ENCODE results near the gene RGS3.

Gene RGS3

DNA sequence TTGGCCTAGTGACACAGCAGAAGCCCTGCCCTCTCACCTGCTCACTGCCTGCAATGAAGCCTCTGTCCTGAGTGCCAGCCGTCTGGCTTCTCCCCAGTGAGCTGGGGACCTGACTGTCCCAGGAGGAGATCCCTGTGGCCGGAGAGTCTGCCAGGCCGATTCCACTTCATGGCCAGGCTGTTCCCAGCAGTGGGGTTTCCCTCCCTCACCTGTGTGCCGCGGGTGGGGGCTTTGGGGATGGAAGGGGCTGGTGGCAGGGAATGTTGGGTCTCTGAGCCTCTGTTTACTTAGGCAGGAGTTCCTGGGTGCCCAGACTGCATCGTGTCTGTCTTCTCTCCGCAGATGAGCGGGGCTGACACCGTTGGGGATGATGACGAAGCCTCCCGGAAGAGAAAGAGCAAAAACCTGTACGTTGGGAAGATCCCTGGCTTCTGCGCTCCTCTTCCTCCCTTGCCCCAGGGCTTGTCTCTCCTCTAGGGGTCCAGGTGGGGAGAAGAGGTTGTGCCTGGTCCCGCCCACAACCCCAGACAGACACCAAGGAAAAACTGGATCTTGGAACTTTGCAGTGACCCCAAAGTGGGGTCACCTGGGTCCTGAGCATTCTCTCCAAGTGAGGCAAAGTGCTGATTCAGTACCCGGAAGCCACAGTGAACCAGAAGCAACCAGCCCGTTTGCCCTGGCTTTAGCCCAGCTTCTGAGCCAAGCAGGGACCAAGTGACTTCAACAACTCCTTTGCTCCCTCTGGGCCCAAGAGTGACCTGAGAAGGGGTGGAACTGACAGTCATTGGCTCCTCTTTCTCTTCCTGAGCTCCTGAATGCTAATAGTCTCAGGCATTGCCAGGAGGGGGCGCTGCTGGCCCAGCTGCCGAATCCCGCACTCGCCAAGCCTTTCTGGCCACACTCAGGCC is 127.7 kb downstream of the RGS3 start:
- DNase-seq: peak; percentile 55 to 79

DNA sequence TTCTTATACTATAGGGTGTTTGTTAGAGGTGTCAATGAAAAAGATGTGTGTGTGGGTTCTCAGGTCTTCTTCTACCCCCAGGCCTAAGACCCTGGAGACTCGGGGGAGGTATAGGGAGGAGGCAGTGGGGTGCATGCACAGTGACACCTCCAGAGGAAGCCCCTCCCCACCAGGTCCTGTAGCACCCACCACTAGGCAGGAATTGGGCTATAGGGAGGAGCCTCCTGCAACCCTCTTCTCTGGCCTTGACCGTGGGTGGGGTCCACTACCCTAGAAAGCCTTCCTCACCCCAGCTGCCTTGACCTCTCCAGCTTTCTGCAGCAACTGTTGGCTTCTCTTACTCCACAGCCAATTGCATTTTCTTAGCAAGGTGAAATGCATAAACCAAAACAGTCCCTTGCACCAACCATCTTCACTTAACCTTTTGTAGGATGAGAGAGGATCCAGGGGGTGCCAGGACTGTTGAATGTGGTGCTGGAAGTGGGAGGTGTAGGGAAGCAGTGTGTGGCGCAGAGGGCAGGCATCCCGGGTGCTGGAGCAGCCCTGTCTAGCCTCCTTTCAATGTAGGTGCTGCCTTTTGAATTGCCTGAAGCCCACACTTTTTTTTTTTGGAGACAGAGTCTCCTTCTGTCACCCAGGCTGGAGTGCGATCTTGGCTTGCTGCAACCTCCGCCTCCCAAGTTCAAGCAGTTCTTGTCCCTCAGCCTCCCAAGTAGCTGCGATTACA is 128.5 kb downstream of the RGS3 start:
- no peak for DNase-seq

DNA sequence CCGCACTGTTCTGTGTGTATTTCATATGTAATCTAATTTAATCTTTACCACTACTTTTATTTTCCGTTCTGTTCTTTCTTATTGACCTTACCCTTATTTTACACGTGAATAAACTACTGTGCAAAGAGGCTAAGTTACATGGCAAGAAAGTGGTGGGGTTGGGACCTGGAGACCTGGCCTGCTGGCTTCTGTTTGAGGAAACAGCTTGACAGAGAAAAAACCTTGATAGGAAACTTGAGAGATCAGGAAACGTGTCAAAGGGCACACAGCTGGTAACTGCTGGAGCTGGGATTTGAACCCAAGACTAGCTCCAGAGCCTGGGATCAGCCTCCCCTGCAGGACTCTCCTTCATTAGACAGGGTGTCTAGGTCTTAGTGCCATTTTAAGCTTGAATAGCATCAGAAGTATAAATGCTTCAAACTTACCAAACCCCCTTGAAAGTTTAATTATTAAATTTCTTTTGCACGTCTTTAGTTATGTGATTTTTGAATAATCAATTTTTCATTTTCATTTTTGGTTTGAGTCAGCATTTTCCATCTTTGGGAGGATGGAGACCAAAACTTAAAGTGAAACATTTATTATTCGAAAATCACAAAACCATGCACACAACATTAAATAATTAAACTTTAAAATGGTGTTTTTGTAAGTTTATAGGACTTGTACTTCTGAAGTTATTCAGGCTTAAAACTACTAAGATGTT is 129.5 kb downstream of the RGS3 start:
- DNase-seq: no peak

DNA sequence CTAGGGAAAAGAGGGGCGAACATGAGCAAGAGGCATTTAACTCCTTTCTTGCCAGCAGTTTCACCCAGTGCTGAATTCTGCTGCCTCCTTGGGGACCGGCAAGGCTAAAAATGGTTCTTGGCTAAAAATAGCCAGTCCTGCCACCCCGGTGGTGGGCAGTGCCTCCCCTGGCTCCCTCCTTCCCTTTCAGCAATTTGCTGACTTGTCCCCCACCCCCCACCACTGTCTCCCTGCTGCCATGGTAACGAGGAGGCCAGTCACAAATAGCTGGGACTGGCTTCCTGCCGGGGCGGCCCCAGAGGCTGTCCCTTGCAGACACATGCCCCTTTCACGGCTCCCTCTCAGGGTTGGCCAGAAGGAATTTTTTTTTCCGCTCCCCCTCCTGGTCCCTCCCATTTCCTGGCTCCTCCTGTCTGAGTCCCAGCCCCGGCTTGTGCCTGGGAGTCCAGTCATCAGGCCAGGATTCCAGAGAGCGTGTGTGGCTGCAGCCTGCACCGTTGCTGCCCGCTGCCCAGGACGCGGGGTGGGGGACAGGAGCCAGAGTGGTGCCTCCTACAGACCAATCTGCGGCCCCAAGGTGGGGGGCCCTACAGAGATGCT is 130.3 kb downstream of the RGS3 start:
- DNase-seq: peak; percentile 88 to 89

DNA sequence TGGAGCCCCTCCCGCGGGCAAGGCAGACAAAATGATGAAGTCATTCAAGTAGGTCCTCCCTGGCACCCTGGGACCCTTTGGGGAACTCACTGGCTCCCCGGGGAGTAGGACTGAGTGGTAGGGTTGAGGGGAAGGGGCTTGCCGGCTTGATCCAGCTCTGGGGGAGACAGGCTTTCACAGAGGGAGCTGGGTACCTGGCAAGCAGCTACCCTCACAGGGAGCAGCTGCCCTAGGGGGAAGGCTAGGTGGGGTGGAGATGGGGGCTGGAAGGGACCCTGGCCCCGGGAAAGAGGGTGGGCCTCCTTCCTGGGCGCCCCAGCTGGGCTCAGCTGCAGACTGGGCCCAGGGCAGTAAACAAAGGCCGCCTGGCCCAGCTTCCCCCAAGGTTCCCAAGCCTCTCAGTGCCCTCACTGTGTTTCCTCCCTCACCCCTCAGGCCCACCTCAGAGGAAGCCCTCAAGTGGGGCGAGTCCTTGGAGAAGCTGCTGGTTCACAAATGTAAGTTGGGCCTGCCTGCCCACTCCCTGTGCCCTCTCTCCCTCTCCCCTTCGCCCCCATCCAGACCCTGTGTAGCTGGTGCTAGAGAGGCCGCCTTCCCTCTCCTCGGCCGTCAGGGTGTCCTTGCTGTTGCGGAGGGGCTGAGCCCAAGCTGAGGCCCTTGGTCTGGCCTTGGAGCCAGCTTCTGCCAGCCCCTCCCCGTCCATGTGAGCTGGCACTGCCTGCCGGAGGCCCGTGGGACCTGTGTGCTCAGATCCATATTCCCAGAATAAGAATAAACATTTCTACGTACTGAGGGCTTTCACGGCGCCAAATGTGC is 131.2 kb downstream of the RGS3 start:
- DNase-seq: no peak

DNA sequence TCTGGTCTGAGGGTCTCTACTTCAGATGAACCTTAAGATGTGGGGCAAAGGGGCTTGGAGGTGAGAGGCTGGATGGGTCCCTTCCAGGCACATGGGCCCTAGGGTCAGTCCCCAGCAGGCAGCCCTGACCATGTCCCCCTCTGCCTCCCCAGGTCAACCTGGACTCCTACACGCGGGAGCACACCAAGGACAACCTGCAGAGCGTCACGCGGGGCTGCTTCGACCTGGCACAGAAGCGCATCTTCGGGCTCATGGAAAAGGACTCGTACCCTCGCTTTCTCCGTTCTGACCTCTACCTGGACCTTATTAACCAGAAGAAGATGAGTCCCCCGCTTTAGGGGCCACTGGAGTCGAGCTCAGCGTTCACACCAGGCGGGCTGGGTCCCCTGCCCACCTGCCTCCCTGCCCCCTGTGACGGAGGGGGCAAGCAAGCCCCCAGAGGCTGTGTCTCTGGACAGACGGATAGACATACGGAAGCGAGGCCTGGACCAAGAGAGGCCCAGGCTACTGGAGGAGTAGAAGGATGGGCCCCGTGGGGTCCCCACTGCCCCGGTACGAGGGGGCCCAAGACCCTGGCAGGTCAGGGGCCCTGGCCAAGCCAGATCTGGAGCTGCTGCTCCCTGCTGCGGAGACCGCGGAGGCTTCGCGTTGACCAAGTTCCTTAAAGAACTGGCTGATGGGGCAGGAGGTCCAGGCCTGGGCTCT is 133.2 kb downstream of the RGS3 start:
- no peak for DNase-seq

DNA sequence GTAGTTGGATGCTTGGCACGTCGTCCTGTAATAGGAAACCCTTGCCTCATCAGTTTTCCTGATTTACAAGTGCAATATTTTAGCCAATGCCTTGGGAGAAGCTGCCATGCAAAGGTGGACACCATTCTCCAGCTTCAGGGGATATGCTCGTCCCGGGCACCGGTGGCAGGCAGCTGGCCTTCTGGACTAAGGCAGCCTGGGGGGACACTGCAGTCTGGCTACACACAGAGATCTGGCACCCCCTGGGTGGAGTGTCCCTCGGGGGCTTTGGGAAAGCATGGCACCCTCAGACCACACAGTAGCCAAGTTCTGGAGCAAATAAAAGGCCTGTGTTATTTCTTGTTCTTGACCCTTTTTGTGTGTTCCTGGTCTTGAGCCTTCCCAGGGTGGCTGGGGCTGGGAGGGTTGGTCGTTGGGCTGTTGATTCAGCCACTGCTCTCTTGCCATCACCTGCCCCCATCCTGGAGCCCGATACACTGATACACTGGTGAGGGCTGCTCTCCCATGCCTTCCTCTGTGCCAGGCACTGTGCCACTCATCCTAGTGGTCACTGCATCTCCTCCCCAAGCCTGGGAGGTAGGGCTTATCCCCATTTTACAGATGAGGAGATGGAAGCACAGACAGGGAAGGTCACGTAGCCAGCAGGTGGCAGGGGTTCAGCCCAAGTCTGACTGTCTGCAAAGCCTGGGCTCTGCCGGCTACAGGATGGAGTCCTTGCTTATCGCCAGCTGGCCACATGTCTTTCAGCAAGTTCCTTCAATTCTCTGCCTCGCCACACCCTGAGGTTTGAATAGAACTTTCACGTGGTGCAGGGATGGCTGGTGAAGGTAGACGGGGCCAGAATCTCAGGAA is 134.1 kb downstream of the RGS3 start:
- DNase-seq: no peak

DNA sequence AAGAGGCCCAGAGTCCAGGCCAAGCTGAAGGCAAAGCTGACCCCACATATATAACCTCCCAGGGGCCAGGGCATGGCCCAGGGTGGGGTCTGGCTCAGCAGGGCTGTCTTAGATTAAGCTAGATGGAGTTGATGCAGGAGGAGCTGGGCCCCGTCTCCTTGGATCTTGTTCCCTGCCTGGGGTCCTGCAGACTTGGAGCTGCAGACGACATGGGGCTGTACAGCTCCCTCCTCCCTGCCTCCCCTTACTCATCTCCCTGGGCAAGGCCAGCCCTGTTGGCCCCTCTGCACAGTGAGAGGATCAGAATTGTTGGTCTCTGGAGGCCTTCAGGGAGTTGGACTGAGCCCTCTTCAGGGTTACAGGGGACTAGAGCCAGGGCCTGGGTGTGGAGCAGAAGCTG is 134.9 kb downstream of the RGS3 start:
- no peak for DNase-seq

DNA sequence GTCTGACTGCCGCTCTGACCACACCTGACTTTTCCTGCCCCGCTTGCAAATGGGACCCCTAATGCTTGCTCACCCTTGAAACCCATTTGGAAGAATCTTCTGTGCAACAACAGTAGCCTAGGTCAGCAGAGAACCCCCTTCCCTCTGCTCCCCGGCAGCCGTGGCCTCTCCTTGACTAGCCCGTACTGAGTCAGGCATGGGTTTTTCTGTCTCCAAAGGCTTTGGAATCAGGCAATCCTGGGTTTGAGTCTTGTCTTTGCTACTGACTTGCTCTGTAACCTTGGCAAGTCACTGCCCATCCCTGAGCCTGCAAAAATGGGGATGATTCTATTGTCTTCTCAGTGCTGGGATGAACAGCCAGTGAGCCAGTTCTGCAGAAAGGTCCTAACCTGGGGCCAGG is 135.4 kb downstream of the RGS3 start:
- DNase-seq: no peak

DNA sequence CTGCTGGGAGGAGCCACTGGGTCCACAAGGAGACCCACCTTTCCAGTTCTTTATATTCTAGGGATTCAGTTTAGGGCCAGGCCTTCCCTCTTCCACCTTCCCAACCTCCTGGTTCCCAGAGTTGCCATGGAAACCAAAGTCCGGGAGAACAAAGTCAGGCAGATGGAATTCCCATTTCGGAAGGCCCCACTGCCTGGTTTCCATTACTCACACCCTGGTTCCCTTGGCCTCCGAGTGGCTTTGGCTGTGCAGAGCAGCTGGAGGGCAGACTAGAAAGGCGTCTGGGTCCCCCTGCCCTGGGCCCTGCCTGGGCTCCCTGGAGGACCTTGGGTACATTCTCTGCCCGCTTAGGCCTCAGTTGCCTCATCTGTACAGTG is 136.1 kb downstream of the RGS3 start:
- DNase-seq: peak in 1 of 2 experiments; percentile 41

DNA sequence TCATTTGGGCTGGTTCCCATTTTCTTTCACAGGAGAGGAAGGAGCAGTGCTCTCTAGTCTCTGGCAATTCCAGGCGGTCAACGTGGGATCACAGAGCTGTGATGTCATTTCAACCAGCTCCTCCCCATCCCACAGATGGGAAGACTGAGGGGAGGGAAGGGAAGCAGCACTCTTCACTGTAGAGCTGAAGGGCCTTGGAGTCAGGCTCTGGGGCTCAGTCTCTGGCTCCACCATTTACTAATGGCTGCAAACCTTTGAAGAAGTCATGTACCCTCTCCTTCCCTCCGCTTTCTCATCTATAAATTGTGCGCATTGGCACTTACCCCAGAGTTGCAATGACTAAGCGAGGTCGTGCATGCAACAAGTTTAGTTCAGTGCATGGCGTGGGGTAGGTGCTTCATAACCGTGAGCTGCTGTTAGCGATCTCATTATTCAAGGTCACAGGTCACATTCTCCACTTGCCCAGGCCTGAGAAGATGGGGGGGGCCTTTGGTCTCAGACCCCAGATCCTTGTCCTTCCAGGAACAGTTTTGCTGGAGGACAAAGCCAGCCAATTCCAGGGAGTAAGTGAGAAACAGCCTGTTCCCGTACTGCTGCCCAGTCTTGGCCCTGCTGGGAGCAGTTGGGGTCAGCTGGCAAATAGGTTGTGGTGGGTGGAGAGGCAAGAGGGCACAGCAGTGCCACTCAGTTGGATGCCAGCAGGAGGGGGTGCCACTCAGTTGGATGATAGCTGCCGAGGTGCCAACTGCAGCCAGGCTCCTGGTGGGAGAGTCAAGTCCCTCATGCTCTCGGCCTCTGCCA is 136.7 kb downstream of the RGS3 start:
- DNase-seq: no peak

DNA sequence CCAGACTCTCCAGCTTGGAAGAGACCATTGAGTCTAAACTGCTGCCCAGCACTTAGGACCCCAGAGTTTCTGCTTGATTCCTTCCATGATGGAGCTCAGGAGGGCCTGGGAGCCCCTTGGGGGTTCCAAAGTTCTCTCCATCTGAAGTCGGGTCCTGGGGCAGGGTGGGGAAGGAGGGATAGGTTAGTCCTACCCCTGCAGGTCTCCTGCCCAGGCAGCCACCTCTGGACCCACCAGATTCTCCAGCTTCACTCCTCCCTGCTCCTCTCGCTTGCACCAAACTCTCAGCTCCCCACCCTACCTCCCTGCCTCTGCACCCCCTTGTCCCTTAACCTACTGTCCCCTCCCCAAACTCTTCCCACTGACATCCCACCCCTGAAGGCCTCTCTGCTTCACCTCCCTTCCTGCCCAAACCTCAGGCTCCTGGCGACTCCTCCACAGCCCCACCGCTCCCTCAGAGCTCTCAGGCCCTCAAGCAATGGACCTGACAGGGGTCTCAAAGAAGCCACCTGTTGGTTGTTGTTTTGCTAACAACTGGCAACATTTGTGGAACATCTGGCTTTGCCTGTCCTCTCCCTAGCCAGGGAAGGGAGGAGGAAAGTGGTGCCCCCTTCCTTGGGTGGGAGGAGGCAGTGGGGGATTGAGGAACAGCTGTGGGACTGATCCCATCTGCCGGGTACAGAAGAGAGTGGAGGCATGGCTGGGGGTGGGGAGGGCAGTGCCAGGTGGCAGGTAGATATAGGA is 137.5 kb downstream of the RGS3 start:
- DNase-seq: peak; percentile 81 to 93

DNA sequence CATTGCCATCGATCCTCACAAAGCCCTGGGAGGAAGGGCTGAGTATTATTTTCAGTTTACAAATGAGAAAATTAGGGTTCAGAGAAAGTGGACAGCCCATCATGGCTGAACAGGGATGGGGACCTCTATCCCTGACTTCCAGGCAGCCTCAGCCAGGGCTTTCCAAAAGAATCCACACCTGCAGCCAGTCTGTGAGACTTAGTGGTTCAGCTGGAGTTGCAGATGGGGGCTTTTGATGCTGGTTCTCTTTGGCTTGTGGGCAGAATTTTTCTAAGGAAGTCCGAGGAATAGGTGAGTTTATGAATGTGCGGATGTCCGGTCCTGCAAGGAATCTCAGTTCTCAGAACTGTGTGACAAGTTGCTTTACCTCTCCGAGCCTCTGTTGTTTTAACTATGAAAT is 138.1 kb downstream of the RGS3 start:
- peak in 1 of 2 experiments; percentile 72 for DNase-seq

DNA sequence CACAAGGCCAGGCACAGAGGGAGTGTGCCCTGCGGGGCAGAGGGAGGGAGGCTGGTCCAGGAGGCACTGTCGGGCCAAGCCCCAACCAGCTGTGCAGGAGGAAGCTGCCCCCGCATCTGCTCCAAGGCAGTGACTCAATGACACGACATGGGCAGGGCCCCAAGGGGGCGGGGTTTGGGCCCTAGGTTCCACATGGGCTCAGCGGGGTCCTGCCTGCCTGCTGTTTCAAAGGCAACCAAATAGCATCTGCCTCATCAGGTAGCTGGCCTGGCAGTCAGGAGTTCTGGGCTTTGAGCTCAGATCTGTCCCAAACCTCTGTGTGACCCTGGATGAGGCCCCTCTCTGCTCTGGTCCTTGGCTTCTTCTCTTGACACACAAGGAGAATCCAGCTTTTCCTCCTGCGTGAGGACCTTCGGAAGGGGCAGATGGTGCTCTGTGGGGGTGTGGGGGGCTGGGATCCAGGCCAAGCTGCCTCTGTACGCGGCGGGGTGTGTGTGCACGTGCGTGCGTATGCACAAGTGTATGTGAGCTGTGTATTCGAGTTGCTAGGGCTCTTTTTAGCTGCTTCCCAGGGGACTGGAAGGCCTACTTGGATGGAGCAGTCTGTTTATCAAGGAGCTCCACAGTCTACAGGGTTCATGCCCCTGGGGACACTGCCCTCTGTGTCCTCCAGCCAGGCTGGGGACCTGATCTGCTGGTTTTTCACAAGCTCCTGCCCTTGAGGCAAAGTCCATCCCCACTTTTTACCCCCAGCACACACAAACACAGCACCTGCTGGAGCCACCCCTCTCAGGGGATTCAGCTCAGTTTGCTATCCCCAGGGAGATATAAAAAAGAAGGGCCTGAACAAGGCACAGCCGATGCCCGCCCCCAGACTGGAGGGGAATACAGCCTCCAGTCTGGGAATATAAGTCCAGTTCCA is 138.9 kb downstream of the RGS3 start:
- DNase-seq: peak; percentile 97 to 98

DNA sequence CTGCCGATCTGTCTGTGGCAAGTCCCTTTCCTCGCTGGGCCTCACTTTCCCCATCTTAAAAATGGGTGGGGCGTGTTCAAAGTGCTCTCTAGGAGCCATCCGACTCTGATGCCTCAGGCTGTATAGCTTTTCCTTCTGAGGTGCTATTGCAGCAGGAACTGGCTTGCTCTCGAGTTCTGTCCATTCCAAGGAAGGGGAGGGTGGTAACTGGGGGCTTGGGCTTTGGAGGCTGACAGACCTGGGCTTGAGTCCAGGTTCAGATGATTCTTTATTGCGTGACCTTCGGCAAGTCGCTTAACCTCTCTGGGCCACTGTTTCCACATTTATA is 139.5 kb downstream of the RGS3 start:
- no peak for DNase-seq

DNA sequence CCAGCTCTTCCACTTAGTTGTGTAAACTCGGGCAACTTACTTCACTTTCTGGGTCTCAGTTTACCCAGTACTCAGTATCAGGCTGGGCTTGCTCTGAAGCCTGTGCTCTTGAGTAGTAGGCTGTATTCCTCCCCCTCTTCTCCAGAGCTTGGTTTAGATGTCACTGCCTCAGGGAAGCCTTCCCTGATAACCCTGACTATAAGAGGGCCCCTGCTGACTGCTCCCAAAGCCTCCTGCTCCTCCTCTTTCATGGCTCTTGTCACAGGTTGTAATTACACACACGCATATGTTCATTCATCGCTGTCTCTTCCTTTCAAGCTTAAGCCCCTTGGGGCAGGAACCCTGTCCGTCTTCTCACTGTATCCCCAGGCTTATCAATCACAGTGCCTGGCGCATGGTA is 140.2 kb downstream of the RGS3 start:
- DNase-seq: peak; percentile 70 to 80

DNA sequence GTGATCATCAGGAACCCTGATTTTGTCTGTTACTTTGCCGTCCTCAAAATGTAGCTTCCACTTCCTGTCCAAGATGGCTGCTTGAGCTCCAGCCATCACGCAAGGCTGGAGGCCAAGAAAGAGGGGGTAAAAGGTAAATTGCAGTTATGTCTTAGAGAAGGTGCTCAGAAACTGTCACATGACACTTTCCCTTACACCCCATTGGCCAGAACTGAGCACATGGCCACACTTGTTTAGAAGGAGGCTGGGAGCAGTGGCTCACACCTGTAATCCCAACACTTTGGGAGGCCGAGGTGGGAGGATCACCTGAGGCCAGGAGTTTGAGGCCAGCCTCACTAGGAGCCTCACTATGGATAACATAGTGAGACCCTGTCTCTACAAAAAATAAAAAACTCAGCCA is 140.9 kb downstream of the RGS3 start:
- no peak for DNase-seq

DNA sequence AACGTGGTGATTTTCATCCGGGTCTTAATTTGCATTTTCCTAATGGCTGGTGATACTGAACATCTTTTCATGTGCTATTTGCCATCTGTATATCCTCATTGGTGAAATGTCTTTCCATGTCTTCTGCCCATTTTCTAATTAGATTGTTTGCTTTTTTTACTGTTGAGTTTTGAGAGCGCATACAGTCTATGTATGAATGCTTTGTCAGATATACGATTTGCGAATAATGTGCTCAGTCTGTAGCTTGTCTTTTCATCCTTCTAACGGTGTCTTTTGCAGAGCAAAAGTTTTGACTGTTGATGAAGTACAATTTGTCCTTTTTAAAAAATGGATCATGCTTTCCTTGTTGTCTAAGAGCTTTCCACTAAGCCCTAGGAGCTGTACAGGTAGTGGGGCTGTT is 143.0 kb downstream of the RGS3 start:
- no peak for DNase-seq

All from NCI-H524 (cell line).